OCI-LY3 (cell line): ENCODE measurements around the gene CNTN6.

Source experiments
- CTCF ChIP-seq: fragments of 200-600, 300-600 bp; sonication (generic); IDR thresholded peaks from 2 replicates; pipeline ENCODE4 v1.5.1; 2014; ENCODE audit warnings: antibody characterized with exemption, low read length, low read depth
- EZH2phosphoT487 ChIP-seq: fragments of 200-600 bp; shearing (Covaris generic); IDR thresholded peaks from 2 replicates; pipeline ENCODE4 v1.6.1; 2018; ENCODE audit warnings: antibody characterized with exemption, mixed run types, low read depth

- TF ChIP-seq CTCF (no peak), EZH2phosphoT487 (no peak)
Measured at GRCh38 chr3:1252061-1252430, 159.2 kb downstream of the CNTN6 start.
